HG03432 (cell line): ENCODE results near the gene CDC42EP1.
"Not testable (repeated sequence)": the region's sequence is repeated elsewhere in the genome, so short reads cannot be mapped to it uniquely, and the experiment has no call there.

Experiments used
- ATAC-seq: cut with Tn5 transposase; IDR thresholded peaks from one replicate; pipeline ENCODE4 v1.9.1; 2021; ENCODE audit warnings: mild to moderate bottlenecking, moderate library complexity; ENCODE audit not compliant: unreplicated experiment

CDC42EP1 gene

DNA sequence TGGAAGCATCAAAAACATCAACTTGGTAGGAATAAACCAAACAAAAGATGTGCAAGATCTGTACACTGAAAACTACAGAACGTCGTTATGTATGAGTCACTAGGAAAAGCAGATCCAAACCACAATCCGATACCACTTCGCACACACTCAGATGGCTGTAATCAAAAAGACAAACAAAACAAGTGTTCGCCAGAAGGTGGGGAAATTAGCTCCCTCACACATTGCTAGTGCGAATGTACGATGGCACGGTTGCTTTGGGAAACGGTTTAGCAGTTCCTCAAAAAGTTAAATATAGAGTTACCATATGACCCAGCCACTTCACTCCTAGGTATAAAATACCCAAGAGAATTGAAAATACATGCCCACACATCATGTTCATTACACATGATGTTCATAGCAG is 26.3 kb upstream of the CDC42EP1 start:
- no peak for ATAC-seq

DNA sequence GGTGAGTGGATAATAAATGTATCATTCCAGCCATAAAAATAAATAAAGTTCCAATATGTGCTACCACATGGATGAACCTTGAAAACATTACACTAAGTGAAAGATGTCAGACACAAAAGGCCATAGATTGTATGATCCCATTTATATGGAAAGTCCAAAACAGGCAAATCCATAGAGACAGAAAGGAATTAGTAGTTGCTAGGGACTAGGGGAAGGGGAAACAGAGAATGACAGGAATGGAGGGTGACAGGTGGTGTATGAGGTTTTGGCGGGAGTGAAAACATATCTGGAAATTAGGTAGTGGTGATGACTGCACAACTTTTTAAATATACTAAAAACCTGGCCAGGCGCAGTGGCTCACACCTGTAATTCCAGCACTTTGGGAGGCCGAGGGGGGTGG is 25.8 kb upstream of the CDC42EP1 start:
- no peak for ATAC-seq

DNA sequence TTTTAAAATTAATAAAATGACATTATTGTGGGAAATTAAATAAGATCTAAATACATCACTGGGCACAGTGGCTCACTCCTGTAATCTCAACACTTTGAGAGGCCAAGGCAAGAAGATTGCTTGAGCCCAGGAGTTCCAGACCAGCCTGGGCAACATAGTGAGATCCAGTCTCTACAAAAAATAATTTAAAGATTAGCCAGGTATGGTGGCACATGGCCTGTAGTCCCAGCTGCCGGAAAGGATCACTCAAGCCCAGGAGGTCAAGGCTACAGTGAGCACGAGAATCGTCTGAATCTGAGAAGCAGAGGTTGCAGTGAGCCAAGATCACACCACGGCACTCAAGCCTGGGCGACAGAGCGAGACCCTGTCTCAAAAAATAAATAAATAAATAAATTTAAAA is 25.1 kb upstream of the CDC42EP1 start:
- no peak for ATAC-seq

DNA sequence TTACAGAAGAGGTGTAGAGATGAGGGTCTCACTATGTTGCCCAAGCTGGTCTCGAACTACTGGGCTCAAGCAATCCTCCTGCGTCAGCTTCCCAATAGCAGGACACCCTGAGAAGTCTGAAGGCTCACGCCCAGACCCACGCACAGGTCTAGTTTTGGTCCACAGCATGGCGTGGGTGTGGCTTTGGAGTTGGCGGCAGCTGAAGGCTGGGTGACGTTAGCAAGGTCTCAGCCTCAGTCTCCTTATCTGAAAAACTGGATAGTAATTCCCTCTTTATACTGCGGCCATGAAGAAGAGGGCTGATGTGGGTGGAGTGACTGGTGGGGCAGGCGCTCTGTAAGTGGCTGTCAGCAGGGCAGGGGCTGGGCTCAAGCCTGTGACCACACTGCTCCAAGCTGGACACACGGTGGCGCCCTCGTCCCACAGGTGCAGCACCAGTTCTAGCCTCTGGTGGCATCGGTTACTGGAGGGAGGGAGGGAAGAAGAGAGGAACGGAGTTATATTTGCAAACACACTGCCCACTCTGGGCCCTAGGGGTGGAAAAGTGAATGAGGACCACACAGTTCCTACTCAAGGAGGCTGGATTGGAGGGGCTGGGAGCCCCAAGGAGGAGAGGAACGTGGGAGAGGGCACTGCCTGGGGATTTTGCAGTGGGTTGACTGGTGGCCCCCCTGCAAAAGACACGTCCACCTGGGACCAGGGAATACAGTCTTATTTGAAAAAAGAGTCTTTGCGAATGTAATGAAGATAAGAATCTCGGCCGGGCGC is 21.5 kb upstream of the CDC42EP1 start:
- ATAC-seq = peak; percentile 78

DNA sequence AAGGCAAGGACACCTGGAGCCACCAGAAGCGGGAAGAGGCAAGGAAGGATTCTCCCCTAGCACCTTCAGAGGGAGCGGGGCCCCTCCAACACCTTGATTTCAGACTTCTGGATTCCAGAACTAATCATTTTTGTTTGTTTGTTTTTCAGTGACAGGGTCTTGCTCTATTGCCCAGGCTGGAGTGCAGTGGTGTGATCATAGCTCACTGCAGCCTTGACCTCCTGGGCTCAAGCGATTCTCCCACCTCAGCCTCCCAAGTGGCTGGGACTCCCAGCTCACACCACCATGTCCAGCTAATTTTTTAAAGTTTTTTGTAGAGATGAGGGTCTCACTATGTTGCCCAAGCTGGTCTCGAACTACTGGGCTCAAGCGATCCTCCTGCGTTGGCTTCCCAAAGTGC is 20.5 kb upstream of the CDC42EP1 start:
- ATAC-seq = not testable (repeated sequence)

DNA sequence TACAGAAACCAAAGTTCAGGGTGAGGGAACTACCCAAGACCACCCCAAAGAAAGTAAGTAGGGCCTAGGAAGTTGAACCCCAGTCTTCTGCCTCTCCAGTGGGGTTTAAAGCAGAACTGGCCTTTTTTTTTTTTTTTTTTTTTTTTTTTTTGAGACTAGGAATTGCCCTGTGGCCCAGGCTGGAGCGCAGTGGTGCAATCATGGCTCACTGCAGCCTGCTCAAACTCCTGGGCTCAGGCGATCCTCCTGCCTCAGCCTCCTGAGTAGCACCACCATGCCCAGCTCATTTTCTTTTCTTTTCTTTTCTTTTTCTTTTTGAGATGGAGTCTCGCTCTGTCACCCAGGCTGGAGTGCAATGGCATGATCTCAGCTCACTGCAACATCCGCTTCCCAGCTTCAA is 17.9 kb upstream of the CDC42EP1 start:
- not testable (repeated sequence) for ATAC-seq

DNA sequence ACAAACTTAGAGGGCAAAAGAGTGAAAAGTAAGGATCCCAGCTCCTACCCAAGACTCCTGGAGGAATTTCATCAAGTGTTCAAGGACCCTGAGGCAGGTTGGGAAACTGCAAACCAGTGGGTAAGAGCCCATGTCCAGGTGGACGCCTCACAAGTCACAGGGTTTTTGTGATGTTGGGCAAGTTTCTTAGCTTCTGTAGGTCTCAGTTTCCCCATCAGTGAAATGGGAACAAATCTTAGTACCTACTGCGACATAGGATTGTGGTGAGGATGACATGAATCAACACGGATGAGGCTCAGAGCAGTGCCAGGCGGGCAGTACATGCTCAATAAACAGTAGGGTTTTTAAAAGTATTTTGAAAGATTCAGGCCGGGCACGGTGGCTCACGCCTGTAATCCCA is 17.3 kb upstream of the CDC42EP1 start:
- ATAC-seq = no peak

DNA sequence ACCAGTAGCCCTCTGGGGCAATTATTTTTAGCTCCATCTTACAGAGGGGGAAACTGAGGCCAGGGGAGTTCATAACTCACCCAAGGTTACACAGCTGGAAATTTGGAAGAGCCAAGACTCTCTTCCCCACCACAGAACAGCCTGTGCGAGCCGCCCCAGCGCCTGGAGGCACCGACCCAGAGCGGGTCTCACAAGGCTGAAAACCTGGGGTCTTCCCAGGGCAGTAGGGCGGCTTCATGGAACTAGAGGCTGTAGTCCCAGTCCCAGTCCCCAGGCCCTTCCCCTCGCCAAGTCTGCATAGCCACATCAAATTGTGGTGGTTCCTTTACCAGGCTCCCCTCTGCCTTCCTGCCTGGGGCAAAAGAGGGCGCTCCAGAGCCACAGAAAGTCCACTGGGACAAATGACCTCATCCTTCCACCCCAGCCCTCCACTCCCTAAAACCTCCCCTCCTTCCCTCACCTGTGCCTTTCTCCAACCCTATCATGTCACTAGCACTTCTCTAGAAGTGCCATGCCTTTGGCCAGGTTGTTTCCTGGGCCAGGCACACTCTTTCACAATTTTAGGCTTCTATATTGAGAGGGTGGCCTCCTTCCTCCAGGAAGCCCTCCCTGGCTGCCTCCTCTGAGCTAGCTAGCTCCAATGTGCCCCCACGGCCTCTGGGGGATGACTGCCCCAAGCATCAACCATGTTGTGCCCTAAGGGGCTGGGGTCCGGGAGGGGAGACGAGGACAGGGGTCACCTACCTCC is 15.2 kb upstream of the CDC42EP1 start:
- no peak for ATAC-seq

DNA sequence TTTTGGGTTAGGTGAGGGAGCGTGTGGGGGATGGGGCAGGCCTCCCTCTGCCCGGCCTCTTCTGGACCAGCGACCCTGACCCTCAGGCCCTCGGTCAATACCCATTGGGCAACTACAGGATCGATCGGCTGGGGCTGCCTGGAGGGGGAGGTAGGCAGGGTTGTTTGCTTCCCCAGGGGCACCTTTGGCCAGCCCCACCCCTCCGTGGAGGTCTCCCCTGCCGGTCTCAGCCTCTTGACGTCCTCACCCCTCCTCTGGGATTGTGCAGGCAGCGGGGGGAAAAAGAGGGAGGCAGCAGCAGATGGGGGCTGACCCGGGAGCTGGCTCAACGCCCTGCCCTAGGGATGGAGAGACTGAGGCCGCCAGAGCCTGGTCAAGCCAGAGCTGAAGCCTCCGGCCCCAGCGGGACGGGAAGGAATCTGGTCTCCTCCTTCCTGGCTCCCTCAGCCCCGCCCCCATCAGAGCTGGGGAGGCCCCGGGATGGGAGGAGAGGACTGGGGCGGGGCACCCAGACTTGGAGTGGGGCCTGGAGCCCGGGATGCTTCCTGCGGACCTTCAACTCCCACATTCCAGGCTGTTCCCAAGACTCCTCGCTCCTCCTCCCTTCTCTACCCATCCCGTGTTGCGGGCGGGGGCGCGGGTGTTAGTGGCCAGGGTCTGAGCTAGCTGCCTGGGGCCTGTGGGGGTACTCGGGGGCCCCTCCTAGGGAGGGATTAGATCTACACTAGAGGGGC is 14.4 kb upstream of the CDC42EP1 start:
- ATAC-seq = no peak

DNA sequence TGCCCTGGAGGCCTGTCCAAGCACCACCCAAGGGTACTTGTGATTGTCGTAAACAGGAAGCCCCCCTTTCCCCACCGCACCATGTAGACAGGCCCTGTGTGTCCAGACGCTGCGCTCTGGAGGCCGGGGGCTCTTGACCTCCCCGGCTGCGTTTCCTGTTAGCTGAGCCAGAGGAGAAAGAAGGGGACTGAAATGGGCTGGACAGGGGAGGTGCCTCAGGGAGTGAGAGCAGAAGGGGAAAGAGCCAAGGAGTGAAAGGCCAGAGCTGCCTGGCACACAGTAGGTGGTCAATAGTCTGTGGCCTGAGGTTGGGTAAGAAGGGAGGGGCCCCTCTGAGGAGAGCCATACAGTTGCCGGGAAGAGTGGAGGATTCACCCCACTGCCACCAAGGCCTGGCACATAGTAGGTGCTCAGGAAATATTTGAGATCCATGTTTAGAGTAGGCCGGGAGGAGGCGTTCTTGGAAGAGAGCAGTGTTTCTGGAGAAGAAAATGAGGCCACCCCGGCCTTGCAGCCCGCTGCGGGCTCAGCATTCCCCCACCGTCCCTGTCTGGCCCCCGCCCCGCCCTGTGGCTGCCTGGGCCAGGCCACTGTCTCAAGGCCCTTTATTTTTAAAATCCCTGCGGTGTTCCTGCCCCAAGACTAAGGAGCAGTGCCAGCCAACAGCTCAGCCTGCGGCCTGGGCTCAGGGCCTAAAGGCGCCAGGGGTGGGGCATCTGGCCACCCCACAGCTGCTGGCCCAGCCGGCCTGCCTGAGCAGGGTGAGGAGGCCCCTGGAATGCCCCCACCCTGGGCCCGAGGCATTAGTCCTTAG is 13.6 kb upstream of the CDC42EP1 start:
- ATAC-seq = no peak

DNA sequence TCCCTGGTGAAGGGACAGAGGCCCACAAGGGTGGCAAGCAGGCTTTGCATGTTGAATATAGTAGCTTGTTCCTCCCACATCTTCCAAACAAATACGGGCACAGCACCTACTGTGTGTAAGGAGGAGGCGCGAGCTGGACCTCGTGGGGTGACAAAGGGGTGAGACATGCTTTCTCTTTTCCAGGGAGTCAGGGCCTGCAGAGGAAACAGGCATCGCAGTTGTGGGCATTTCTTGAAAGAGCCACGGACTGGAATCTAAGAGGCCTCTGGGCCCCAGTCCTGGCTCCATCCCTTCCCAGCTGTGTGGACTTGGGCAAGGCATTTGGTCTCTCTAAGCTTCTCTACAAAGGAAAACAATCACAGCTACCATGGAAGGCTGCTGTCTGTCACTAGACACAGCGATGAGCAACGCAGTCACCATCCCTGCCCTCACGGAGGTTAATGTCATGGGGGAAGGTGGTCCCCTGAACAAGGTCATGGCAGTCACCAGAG is 13.0 kb upstream of the CDC42EP1 start:
- ATAC-seq = no peak

DNA sequence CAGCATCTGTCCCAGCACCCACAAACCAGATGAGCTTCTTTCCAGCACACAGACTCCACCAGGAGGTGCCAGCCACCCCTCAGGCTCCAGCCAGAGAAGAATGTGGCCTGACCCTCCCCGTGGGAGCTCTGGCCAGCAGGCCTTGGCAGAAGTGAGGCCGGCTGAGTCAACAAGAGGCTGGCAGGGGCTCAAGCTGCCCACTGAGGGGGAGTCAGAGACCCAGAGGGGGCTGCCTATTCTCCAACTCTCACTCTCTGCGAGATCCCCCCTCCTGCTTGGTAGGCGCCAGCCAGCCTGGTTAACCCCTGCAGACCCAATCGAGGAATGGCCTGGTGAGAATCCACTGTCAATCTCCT is 10.6 kb upstream of the CDC42EP1 start:
- ATAC-seq = no peak

DNA sequence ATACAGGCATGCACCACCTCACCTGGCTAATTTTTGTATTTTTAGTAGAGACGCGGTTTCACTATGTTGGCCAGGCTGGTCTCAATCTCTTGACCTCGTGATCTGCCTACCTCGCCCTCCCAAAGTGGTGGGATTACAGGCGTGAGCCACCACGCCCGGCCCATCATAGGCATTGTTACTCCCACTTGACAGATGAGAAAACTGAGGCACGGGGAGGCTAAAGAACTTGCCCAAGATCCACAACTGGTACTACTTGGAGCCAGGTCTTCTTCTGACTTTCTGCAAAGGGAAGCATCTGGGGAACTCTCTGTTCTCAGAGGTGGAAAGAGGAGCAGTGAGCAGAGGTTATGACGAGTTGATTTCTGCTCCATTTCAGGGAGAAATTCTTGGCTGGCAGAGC is 9.4 kb upstream of the CDC42EP1 start:
- not testable (repeated sequence) for ATAC-seq

DNA sequence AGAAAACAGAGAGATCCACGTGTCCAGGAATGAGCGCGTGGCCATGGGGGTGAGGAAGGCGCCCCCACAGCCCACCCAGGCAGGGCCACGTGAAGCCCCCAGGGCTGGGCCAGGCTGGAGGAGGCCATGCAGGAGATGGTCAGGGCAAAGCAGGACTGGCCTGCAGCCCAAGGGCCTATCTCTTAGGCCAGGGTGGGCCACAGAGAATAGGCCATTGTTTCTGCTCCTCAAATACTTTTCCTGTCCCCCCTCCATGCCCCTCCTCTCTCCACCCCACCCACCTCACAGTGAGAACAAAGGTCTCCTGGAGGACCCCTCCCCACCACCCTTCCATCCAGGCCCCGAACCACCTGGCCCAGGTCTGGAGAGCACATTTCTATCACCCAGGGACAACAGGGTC is 8.3 kb upstream of the CDC42EP1 start:
- ATAC-seq = no peak

DNA sequence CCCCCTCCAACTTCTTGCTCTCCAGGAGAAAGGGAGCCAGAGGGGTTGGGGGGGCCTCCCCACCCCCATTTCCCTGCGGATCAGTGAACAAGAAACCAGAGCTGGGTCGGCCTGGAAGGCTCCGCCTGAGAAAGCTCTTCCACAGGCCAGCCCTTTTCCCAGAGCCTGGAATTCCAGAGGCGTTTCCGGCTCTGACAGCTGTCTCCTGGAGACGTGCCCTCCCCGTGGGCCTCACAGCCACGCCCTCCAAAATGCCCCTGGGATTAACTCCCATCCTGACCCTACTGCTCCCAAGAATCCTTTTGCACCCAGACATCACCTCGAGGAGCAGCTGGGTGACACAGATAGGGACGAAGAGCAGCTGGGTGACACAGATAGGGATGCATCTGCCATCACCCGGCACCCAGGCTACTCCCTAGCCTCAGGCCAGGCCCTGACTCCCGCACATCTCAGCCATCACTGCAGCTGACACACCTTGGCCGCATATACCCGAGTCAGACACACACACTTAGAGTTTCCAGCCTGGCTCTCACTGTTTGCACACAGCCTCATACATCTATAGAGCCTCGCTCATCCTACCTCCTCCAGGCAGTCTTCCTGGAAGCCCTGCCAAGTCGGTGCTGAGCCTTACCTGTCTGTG is 7.6 kb upstream of the CDC42EP1 start:
- no peak for ATAC-seq

DNA sequence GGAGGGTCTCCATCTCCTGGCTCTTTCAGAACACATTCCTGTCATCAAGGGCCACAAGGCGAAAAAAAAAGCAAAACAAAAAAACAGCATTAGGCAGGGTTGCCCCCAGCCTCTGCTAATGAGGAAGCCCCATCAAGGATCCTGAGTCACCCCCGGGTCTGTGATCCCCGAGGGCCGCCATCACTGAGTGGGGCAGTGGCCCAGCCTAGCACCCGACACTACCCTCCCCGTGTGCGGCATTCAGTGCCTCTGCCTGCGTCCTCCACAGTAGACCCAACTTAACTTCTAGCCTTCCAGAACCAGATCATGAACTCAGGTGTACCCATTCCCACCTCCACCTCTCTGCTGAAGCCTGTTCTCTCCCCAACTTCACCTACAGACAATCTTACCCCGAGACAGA is 6.6 kb upstream of the CDC42EP1 start:
- no peak for ATAC-seq

DNA sequence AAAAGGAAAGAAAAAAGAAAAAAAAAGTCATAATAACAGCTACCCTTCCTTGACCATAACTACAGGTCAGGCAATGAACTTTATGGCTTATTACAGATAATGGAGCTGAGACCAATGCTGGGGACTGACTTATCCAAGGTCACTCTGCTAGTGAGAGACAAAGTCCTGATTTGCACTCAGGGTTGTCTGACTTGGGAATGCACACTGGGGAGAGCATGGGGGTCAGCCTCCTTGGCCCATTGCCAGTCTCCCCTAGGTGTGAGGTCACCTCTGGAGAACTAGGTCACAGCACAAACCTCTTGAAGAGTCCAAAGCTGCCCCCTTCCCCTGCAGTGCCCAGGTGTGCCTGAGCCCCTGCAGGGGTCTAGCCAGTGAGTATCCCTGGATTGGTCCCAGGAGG is 5.3 kb upstream of the CDC42EP1 start:
- no peak for ATAC-seq

DNA sequence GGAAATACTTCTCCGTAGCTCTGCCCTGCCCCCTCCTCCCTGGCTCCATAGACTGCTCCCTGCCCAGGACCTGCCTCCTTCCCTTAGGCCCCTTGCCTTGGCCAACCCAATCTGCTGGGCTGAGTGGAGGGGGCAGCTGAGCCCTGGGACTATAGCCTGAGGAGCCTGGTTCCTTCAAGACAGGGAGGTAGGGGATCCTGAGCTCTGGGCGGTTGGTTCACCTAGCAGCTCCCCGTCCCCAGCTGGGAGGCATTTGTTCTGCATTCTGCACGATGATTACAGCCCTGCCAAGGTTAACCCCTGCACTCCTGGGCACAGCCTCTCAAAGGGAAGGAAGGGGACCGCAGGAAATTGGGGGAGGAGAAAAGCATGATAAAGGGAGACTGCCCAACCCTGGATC is 3.6 kb upstream of the CDC42EP1 start:
- ATAC-seq = no peak

DNA sequence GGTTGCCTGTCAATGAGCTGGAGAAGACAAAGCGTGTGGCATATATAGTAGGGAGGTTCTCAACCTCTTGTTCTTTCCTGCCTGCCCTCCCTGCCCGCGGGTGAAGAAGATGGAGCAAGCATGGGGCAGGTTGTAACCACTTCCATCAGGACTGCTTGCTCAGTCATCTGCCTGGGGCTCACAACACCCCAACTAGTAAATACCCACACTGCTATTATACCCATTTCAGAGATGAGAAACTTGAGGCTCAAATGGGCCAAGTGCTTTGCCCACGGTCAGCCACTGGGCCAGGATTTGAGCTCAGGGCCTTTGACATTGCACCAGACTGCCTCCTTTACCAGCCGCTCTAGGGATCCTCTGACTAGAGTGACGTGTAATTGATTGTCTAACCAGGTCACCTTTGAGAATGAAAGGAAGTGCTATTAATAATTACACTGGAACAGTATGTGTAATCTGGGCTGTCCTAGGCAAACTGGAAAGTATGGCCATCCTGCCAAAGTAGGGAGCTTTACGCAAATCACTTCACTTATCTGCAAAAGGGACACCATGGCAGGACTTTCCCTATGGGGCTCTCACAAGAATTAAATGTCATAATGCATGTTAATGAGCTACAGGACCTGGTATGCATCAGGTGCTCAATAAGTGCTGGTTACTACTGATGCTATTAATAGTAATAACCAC is 2.8 kb upstream of the CDC42EP1 start:
- no peak for ATAC-seq

DNA sequence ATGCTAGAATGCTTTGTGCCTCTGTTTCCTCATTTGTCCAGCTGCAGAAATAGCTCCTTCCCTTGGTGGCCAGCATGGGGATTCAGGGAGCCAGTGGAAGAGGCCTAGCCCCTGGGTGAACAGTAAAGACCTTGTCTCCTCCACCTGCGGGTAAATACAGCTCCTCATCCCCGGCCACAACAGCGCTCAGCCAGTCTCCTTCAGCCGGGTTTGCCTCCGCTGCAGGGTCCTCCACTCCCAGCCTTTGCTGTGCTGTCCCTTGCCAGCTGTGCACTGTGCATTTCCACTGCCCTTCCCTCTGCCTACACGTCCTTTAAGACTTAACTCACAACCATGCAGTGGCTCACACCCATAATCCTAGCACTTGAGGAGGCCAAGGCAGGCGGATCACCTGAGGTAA is 1.5 kb upstream of the CDC42EP1 start:
- ATAC-seq = no peak
